Loucy (cell line): ENCODE results near the gene GYG1.

Experiments used
- H2AFZ ChIP-seq: fragments of 200-600 bp; sonication (generic); 2 replicates; pipeline ENCODE4 v1.6.0; 2016; ENCODE audit warnings: antibody characterized with exemption, mild to moderate bottlenecking, low read length, moderate library complexity
- H3F3A ChIP-seq: fragments of 200-600 bp; 2 replicates; pipeline ENCODE4 v1.6.0; 2016; ENCODE audit warnings: antibody characterized with exemption, low read depth, mild to moderate bottlenecking
- H3K27me3 ChIP-seq: fragments of 200-600 bp; sonication (generic); 2 replicates; pipeline ENCODE4 v1.6.1; 2014; ENCODE audit warnings: low read length, mild to moderate bottlenecking; ENCODE audit not compliant: insufficient read depth, poor library complexity, severe bottlenecking
- H3K36me3 ChIP-seq: fragments of 200-600 bp; sonication (generic); 2 replicates; pipeline ENCODE4 v1.6.1; 2016; ENCODE audit warnings: low read length; ENCODE audit not compliant: insufficient read depth
- H3K4me1 ChIP-seq: fragments of 200-600 bp; sonication (generic); 2 replicates; pipeline ENCODE4 v1.5.1; 2014; ENCODE audit warnings: low read length, mild to moderate bottlenecking; ENCODE audit not compliant: insufficient read depth, poor library complexity, severe bottlenecking
- H3K4me2 ChIP-seq: fragments of 200-600 bp; sonication (generic); 2 replicates; pipeline ENCODE4 v1.6.0; 2014; ENCODE audit warnings: antibody characterized with exemption, low read length, low read depth, mild to moderate bottlenecking; ENCODE audit not compliant: poor library complexity, severe bottlenecking
- H3K4me3 ChIP-seq: fragments of 200-600 bp; sonication (generic); 2 replicates; pipeline ENCODE4 v1.5.1; 2014; ENCODE audit warnings: low read length, mild to moderate bottlenecking, mixed read lengths; ENCODE audit not compliant: poor library complexity, severe bottlenecking
- H3K79me2 ChIP-seq: fragments of 200-600 bp; sonication (generic); 2 replicates; pipeline ENCODE4 v1.6.1; 2014; ENCODE audit warnings: low read length; ENCODE audit not compliant: insufficient read depth
- H3K9ac ChIP-seq: fragments of 200-600 bp; sonication (generic); 2 replicates; pipeline ENCODE4 v1.6.0; 2014; ENCODE audit warnings: mild to moderate bottlenecking, low read depth, low read length, moderate library complexity; ENCODE audit not compliant: poor library complexity, severe bottlenecking
- H3K9me2 ChIP-seq: fragments of 200-600 bp; sonication (generic); replicated peaks from 2 replicates; pipeline ENCODE4 v1.6.1; 2016; ENCODE audit warnings: low read depth, low read length, mixed read lengths
- H3K9me3 ChIP-seq: fragments of 200-600 bp; sonication (generic); 2 replicates; pipeline ENCODE4 v1.6.1; 2014; ENCODE audit warnings: mild to moderate bottlenecking, antibody characterized with exemption, low read length, low read depth; ENCODE audit not compliant: insufficient read depth
- H4K20me1 ChIP-seq: fragments of 200-600 bp; sonication (generic); 2 replicates; pipeline ENCODE4 v1.6.0; 2014; ENCODE audit warnings: antibody characterized with exemption, low read length, mild to moderate bottlenecking; ENCODE audit not compliant: insufficient read depth, poor library complexity, severe bottlenecking
- EZH2phosphoT487 ChIP-seq: fragments of 200-600 bp; IDR thresholded peaks from 2 replicates; pipeline ENCODE4 v1.6.1; 2018; ENCODE audit warnings: antibody characterized with exemption, mild to moderate bottlenecking, moderate library complexity, borderline replicate concordance
- TF ChIP-seq, protein P1 (sequence below): fragments of 200-600 bp; sonication (generic); conservative IDR thresholded peaks from 2 replicates; pipeline ENCODE4 v1.5.1; 2014; ENCODE audit warnings: mild to moderate bottlenecking, antibody characterized with exemption, low read length

Gene GYG1

DNA sequence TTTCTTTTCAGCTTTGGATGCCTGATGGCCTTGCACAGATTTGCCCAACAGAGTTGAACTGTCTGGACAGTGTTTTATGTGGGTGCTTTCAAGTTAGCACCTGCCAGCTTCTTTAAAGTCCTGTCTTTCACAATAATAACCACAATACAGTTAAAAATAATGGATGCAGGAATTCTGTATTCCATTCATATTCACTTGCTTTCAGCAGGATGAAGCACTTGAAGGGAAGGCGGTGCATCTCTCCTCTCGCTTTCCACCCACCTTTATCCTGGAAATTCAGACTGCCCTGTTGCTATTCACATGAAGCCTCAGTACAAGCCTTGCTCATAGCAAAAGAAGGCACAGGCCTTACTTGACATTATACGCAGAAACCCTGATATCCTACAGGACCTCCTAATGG, 26.5 kb upstream of the GYG1 start:
- H2AFZ ChIP-seq: no peak overlapping the region
- H3K9ac ChIP-seq: no peak overlapping the region

DNA sequence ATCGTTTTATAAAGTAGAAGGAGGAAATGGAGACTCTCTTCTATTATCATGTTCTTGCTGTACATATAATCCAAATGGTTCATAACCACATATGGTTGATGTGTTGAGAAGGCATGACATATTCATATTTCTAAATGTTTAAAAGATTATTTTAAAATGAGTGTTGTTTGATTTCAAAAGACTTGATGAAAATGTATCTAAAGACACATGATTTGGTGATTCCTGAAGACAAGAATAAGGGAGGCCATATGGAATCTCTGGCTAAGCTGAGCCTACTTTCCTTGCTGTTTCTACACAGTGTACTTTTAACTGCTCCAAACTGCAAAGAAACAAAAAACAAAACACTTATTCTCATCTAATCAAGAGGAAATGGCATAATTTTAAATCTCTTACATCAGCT, 23.0 kb upstream of the GYG1 start:
- Histone ChIP-seq H3F3A (no peaks in the 10 kb centered on the region), H4K20me1 (no peaks in the 10 kb centered on the region), H3K27me3 (no peaks in the 10 kb centered on the region), H3K9ac (no peak overlapping the region), H3K9me3 (no peaks in the 10 kb centered on the region), H3K4me3 (no peak overlapping the region), H3K4me1 (peaks cover 5% of the 10 kb centered on the region), H3K9me2 (no peaks in the 10 kb centered on the region), H3K79me2 (no peaks in the 10 kb centered on the region), H2AFZ (no peak overlapping the region), H3K36me3 (no peaks in the 10 kb centered on the region), H3K4me2 (no peak overlapping the region)
- TF ChIP-seq EZH2phosphoT487: no peak
- TF ChIP-seq, protein P1, sequence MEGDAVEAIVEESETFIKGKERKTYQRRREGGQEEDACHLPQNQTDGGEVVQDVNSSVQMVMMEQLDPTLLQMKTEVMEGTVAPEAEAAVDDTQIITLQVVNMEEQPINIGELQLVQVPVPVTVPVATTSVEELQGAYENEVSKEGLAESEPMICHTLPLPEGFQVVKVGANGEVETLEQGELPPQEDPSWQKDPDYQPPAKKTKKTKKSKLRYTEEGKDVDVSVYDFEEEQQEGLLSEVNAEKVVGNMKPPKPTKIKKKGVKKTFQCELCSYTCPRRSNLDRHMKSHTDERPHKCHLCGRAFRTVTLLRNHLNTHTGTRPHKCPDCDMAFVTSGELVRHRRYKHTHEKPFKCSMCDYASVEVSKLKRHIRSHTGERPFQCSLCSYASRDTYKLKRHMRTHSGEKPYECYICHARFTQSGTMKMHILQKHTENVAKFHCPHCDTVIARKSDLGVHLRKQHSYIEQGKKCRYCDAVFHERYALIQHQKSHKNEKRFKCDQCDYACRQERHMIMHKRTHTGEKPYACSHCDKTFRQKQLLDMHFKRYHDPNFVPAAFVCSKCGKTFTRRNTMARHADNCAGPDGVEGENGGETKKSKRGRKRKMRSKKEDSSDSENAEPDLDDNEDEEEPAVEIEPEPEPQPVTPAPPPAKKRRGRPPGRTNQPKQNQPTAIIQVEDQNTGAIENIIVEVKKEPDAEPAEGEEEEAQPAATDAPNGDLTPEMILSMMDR: no peak

More for the DNA sequence above, 26.5 kb upstream of the GYG1 start:
- Histone ChIP-seq H3K4me3 (no peak overlapping the region), H4K20me1 (no peaks in the 10 kb centered on the region), H3K36me3 (no peaks in the 10 kb centered on the region), H3K9me3 (no peaks in the 10 kb centered on the region), H3F3A (no peaks in the 10 kb centered on the region), H3K27me3 (no peaks in the 10 kb centered on the region), H3K9me2 (no peaks in the 10 kb centered on the region), H3K4me1 (peaks cover 2% of the 10 kb centered on the region), H3K79me2 (no peaks in the 10 kb centered on the region), H3K4me2 (no peak overlapping the region)
- TF ChIP-seq, protein P1: no peak
- no peak for TF ChIP-seq EZH2phosphoT487

DNA sequence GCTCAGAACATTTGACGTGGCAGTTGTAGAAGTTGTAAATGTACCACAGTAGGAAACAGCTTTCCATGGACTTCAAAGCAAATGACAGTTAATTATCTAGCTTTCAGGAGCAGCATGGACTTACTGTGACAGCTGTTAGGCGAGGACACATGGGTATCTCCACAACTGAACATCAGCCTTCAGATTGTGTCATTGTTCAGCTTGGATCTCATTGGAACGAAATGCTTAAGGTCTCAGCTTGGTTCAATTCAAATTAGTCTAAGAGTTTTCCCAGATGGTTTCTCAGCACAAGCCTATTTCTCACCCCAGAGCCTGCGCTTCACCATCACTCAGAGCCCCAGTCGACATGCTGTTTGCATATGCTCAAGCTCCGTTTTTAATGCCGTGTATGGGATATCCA, 21.1 kb upstream of the GYG1 start:
- Histone ChIP-seq H3K4me3 (no peak overlapping the region), H3F3A (no peaks in the 10 kb centered on the region), H3K4me2 (no peak overlapping the region), H3K79me2 (no peaks in the 10 kb centered on the region), H4K20me1 (no peaks in the 10 kb centered on the region), H3K4me1 (peaks cover 5% of the 10 kb centered on the region), H3K27me3 (no peaks in the 10 kb centered on the region), H3K9me2 (no peaks in the 10 kb centered on the region), H3K9me3 (no peaks in the 10 kb centered on the region), H2AFZ (no peak overlapping the region), H3K9ac (no peak overlapping the region), H3K36me3 (no peaks in the 10 kb centered on the region)
- TF ChIP-seq, protein P1: no peak
- TF ChIP-seq EZH2phosphoT487: no peak
